ENCODE data around the gene DPT.

Gene DPT

DNA sequence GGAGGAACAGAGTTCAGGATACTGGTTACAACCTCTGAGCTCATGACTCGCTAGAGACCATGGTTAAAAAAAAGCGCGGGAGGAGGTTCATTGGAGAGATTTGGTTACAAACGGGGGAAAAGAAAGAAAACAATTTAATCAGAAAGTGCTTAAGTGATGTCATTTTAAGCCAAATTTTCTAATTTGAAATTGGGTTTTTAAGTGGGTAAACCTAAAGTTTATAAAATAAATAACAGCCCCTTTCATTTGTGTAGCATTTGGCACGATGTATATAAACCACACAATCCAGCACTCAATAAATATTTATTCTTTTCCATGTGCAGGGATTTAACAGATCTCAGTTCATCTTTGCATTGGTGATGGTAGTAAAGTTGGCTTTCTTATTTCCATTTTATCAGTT is 7.0 kb upstream of the DPT start:
- no peak for DNase-seq (ENCODE audit: low read depth, low spot score)

GRCh38 chr1:168734946-168735345 is 5.9 kb upstream of the DPT start:
- DNase-seq (ENCODE audit: low read depth, low spot score): no peak

GRCh38 chr1:168734271-168734670 is 5.3 kb upstream of the DPT start:
- DNase-seq (ENCODE audit: low read depth, low spot score): no peak

DNA sequence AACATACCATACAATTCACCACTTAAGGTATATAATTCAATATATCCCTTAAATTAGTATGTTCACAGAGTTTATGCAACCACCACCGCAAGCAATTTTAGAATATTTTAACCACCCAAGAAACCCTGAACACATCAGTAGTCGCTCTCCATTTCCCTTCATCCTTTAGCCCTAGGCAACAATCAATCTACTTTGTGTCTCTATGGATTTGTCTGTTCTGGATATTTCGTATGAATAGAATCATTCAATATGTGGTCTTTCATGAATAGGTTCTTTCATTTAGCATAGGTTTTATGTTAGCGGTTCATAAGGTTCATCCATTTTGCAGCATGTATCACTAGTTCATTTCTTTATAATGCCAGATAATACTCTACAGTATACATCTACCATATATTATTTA is 4.2 kb upstream of the DPT start:
- DNase-seq (ENCODE audit: low read depth, low spot score): no peak

DNA sequence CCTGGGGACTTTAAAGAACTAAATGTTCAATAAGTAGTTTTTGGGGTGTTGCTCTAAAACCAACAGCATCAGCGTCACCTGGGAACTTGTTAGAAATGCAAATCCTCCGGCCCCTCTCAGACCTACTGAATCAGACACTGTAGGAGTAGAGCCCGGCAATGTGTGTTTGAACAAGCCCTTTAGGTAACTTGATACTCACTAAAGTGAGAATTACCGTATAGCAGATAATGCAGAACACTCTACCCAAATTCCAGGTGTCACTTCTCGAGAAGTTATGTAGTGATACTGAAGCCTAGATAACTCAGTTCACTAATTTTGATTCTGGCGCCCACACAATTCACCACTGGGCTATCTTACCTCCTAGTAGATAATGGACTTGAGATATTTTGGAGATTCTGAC is 3.7 kb upstream of the DPT start:
- no peak for DNase-seq (ENCODE audit: low read depth, low spot score)

DNA sequence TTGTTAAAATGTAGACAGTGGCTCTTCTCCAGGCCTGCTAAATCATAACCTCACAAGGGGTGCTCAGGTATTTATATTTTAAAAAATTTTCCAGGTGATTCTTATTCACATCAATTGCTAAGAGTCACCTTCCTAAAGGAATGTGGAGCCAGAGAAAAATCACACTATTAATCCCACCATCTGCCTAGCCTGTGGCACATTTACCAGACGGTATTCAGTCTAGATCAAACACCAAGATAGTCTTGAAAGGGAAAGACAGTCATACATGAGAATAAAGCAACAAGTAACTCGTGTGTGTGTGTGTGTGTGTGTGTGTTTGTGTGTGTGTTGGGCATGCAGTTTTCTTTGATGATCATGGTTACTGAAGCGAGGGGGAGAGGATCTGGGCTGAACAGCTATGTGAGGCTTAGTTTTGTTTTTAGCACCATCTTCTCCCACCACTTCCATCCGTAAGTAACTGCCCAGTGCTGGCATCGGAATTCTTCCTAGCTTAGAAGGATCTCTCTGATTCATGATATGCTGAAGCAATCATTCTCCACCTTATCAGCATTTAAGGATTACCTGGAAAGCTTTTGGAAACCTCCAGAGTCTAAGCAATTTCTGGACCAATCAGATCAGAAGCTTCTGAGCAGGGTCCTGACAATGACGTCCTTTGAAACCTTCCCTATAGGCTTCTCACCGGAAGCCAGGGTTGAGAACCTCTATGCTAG is 2.4 kb upstream of the DPT start:
- no peak for DNase-seq (ENCODE audit: low read depth, low spot score)

GRCh38 chr1:168729405-168729802 is 398 bp upstream of the DPT start:
- no peak for DNase-seq (ENCODE audit: low read depth, low spot score)

- DNase-seq (ENCODE audit: low read depth, low spot score): no peak
Observed at GRCh38 chr1:168726719-168727118, 2.3 kb downstream of the DPT start.

DNA sequence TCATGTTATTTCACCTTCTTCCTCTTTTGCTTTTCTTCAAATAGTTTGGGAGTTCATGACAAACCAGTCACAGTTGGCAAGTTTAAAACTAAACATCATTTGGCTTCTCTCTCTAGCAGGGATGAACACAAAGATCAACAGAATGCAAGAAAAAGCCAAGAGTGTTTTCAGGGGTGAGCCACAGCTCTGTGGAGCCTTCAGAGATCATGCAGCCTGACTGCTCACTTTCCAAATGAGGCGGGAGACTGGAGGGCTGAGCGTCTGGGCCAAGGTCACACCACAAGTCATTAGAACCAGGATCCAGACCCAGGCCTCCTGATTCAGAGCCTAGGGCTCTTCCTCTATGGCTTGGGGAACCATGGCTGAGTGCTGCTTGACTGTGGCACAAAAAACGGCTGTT is 2.7 kb downstream of the DPT start:
- DNase-seq (ENCODE audit: low read depth, low spot score): no peak

- DNase-seq (ENCODE audit: low read depth, low spot score): no peak
Observed at GRCh38 chr1:168725831-168726230, 3.2 kb downstream of the DPT start.

DNA sequence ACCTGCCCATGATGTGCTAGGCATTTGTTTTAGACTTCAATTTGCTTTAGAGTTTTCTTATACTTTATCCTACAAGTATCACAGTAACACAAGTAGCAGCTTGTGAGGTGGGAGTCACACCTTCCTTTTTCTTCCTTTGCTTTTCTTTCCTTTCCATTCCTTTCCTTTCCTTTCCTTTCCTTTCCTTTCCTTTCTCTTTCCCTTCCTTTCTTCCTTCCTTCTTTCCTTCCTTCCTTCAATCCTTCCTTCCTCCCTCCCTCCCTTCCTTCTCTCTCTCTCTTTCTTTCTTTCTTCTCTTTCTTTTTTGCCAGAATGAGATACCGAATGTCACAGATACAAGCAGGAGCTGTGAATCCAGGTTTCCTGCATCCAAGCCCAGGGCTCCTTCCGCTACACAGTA is 3.9 kb downstream of the DPT start:
- DNase-seq (ENCODE audit: low read depth, low spot score): no peak

- DNase-seq (ENCODE audit: low read depth, low spot score): no peak
Observed at GRCh38 chr1:168723000-168723399, 6.0 kb downstream of the DPT start.

DNA sequence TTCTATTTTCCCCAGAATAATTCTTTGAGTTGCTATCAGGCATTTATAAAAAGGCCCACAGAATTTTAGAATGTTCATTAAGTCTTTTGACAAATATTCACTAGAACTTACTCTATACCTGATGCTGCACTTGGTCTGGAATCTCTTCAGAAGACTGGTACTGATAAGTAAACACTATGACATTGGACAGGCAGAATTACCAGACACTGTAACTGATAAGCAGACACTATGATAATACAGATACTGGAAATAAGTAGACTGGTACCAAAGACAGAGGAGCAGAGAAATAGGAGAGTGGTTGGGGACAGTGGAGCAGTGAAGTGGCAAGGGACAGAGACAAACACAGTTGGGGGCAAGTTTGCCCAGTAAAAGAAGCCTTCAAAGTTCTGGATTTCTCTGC is 8.2 kb downstream of the DPT start:
- no peak for DNase-seq (ENCODE audit: low read depth, low spot score)

DNA sequence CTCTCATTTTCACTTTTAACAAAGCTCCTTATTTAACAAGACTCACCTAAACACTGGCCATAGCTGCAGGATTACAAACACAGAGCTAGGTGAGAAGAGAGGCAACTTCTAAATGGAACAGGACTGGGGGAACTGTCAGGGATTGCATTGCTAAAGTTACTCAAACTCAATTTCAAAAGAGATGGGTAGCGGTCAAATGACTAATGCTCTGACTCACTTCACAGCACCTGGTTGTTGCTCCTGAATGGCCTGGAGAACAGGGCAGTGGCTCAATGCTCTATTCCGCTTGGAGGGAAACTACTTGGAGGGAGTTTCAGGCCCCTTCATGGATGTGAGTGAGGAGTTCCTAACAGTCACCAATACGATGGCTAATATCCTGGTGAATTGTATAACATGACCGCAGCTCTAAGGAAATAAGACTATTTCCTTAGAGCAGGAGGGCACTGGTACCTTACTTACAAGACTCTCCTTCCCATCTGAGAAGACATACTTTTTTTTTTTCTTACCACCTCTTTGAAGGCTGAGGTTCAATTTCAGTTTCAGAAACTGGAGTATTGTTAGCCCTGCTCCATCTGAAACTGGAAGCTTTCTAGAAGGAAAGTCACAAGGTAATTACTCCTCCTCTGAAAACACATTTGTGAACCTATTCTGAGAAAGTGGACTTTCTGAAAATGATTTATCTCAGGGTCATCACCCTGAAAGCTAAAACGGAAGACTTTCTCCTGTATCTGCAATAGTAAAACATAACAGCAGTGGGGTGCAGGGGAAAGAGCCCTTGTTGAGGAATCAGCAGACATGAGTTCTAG is 9.5 kb downstream of the DPT start:
- no peak for DNase-seq (ENCODE audit: low read depth, low spot score)

GRCh38 chr1:168717906-168718891 is 10.8 kb downstream of the DPT start:
- no peak for DNase-seq (ENCODE audit: low read depth, low spot score)

GRCh38 chr1:168714012-168714411 is 15.0 kb downstream of the DPT start:
- DNase-seq (ENCODE audit: low read depth, low spot score): no peak

DNA sequence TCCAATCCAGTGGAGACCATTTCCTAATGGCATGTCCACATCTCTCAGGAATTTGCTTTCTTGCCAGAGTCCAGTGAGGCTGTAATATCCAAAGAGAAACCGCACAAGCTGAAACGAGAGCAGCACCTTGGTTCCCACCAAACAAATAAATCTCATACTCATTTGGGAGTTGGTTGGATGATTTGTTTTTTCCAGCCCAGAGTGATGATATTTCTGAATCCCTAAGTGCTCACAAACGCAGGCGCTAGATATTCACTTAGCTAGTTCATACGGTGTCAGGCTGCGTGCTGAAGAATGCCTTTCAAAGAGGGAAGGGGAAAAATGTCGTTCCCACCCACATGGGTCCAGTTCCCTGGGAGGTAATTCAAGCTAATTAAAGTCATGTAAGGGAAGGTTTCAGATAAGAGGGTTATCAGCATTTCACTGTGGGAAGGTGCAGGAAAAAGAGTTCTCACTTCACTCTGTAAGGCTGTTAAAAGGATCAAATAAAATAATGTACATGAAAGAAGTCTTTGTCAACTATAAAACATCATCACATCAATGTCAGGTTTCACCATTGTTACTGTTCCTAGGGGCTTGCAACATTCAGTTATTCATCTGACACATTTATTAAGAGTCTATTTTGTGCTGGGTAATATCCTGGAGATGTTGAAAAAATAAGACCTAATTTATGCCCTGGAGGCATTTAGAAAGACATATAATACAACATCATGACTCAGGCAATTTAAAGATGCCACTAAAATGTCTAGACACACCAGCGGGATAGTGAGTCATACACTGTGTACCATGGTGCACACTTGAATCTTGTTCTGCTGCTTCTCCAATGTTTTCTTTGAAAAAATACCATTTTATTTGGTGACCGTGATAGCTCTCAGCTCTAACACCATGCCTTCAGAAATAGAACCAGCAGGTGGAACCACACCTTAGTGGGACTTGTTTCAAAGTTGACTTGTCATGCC is 19.3 kb downstream of the DPT start:
- DNase-seq (ENCODE audit: low read depth, low spot score): no peak

GRCh38 chr1:168708698-168709404 is 20.2 kb downstream of the DPT start:
- DNase-seq (ENCODE audit: low read depth, low spot score): no peak

DNA sequence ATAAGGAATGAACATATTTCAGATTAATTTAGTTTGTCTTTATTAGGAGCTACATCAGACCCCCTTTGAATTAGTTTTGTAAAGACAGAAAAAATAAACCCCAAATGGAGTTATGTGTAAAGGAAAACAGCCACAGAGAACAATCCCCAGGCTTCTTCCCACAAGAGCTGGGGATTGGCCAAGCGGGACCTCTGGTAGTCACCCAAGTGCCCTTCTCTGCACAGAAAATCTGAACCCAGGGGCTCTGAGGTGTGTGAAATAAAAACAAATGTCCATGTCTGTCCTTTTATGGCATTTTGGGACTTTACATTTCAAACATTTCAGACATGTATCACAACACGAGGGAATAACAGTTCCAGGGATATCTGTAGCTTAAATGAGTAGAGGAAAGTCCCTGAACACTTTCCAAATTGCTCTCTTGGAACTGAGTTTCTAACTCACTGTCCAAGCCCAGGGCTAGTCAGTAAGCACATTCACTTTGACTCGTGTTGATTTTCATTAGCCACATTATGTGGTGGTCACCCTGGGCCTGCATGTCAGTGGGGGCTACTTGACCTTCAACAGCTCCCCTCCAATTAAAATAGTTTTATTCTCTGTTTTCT is 22.5 kb downstream of the DPT start:
- no peak for DNase-seq (ENCODE audit: low read depth, low spot score)

All from activated naive CD8-positive, alpha-beta T cell treated with anti-CD3 and anti-CD28 coated beads, Interleukin-2, amount 50 U/mL, for 16 hours (primary cell).